MM.1S (cell line): ENCODE results near the gene FGF14.

Source experiments
- CTCF ChIP-seq: fragments of 300-600 bp; sonication (generic); IDR thresholded peaks from 2 replicates; pipeline ENCODE4 v1.5.1; 2016; ENCODE audit warnings: antibody characterized with exemption, low read length, mixed read lengths
- EZH2 ChIP-seq: fragments of 300-600 bp; sonication (generic); optimal IDR thresholded peaks from 2 replicates; pipeline ENCODE3; 2017; ENCODE audit warnings: low read depth, mild to moderate bottlenecking, antibody characterized with exemption, low read length, mixed read lengths
- EZH2phosphoT487 ChIP-seq: fragments of 300-600 bp; sonication (generic); IDR thresholded peaks from 2 replicates; pipeline ENCODE4 v1.6.1; 2018; ENCODE audit warnings: antibody characterized with exemption, low read length

- TF ChIP-seq CTCF, result no peak
- TF ChIP-seq EZH2, result no peak
- no peak for TF ChIP-seq EZH2phosphoT487
These were observed 112.2 kb downstream of the FGF14 start for GRCh38 chr13:102289606-102290005.
